Stimulated activated CD4-positive, alpha-beta T cell treated with anti-CD3 and anti-CD28 coated beads, Interleukin-4, amount 100 ng/mL, for 24 hours (primary cell): ENCODE data around the gene FGF14.

Source experiments
- DNase-seq: peaks from one replicate; pipeline ENCODE4 v3.0.0-alpha.2; 2020

Gene FGF14

DNA sequence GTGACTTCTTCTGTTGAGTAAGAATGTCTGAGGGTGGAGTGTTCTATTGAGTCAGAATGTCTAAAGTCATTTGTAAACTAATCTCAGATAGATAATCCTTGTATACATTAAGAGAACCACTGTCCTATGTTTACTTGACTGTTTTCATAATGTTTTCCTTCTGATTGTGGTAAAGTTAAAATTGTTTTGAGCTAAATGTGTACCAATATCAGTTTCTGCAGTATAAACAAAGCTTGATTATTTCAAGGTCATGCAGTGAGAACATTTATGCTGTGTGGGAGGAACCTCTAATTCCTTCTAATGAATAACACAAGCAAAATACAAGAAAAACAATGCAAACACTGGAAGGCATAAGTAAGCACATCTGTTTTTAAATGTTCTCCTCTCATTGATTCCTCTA lies 434.6 kb downstream of the FGF14 start:
- no peak for DNase-seq

DNA sequence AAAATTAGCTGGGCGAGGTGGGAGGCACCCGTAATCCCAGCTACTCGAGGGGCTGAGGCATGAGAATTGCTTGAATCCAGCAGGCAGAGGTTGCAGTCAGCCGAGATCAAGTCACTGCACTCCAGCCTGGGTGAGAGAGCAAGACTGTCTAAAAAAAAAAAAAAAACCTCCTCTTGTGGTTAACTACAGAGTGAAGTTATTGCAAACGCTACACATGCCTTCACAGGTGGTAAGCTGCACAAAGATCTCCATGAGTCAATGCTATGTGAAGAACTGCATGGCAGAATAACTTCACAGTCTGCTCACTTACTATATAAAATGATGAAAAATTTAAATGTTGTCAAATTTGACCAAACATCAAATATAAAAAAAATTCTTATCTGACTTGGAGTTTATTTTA lies 436.8 kb downstream of the FGF14 start:
- DNase-seq, result no peak

- DNase-seq, result no peak
These were observed 442.8 kb downstream of the FGF14 start for GRCh38 chr13:101959016-101959415.

GRCh38 chr13:101955764-101956163 lies 446.1 kb downstream of the FGF14 start:
- DNase-seq, result no peak

DNA sequence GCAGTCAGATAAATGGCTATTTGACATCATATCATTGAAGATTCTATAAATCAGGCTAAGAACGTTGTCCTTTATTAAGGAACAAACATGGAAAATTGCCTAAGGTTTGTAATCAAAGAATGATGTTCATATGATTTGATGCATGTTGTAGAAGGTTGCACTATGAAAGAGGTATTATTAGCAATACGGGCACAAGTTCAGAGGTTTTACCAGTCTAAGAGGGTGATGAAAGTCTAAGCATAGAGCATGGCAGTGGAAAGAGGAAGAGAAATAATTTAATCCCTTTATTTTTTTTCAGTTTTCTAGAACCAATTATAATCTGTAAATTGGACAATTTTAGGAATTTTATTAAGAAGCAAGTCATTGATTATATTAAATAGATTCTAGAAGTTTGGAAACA lies 450.7 kb downstream of the FGF14 start:
- no peak for DNase-seq

DNA sequence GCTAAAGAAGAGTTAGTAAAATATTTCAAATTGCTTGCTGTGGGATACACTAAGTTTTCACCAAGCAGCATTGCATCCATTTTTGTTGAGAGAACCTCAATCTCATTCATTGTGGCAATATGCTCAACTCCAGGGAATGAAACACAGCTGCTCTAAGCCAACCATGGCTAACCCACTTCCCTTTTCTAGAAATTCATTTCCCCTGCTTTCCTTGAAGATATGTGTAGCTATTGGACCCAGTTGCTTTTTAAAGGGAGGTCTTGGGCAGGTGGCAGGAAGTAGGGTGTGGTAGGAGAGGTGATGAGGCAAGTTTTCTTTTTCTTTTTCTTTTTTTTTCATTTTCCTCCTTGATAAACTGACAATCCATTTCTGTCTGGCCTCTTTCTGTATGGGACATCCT lies 452.2 kb downstream of the FGF14 start:
- DNase-seq, result no peak

DNA sequence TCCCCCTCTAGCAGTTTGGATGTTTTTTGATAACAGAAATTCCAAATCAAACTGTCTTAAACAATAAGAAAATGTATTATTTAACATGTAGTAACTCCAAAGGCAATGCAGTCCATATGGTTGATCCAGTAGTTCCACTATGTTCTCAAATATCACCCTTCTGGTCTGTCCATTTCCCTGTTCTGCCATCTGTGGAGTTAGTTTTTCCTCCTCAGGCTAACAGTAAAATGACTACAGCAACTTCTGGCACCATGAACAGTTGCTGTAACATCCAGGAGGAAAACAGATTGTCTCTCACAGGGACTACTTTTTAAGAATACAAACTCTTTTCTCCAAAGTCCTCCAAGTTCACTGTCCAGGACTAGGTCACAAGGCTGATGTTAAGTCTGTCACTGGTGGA lies 455.4 kb downstream of the FGF14 start:
- no peak for DNase-seq

GRCh38 chr13:101945435-101945834 lies 456.4 kb downstream of the FGF14 start:
- DNase-seq, result no peak

- DNase-seq, result no peak
These were observed 457.3 kb downstream of the FGF14 start for GRCh38 chr13:101944521-101944920.

DNA sequence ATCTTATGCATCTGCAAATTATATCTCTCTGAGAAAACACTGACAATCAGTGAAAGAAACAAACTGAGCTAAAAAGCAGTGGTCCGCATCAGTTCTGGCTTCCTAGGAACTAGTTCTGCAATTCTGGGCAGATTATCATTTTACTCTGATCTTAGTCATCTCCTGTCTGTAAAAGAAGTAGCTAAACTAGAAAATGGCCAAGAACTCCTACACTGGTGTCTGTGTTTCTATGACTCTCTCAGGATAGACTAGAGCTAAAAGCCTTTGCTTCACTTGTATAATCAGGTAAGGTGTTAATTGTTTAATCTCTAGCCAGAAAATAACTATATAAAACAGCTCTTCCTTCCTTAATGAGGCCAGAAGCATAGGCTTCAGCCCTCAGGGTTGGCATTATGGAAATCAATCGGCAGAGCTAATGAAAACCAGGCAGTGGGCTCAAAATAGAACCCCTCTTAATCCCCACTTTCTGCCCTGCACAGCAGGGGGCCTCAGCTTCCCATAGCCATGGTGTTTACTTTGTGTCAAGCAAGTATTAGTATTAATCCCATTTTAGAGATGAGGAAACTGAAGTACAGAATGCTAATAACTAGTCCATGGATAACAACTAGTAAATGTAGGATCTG lies 459.2 kb downstream of the FGF14 start:
- DNase-seq, result no peak

DNA sequence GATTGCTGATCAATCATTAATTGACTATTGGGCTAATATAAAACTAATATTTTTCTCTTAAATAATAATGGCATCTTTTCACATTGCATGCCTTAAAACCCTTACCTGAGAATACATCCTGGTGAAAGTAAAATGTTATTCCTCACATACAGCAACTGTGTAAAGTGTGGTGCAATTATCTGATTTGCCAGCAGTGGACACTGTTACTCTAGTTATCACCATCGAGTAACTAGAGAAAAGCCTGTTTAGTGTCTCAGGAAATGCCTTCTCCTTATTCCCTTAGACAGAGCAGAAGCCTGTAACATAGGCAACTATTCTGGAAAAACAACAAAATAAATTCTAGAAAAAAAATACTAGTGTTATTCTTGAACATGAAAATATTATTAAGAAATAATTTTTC lies 459.8 kb downstream of the FGF14 start:
- DNase-seq, result no peak

- DNase-seq, result no peak
These were observed 460.6 kb downstream of the FGF14 start for GRCh38 chr13:101941095-101941783.

GRCh38 chr13:101939370-101939769 lies 462.5 kb downstream of the FGF14 start:
- no peak for DNase-seq

- no peak for DNase-seq
These were observed 466.0 kb downstream of the FGF14 start for GRCh38 chr13:101935828-101936227.

GRCh38 chr13:101931186-101931585 lies 470.7 kb downstream of the FGF14 start:
- DNase-seq, result no peak

- DNase-seq, result no peak
These were observed 471.5 kb downstream of the FGF14 start for GRCh38 chr13:101930331-101930730.

DNA sequence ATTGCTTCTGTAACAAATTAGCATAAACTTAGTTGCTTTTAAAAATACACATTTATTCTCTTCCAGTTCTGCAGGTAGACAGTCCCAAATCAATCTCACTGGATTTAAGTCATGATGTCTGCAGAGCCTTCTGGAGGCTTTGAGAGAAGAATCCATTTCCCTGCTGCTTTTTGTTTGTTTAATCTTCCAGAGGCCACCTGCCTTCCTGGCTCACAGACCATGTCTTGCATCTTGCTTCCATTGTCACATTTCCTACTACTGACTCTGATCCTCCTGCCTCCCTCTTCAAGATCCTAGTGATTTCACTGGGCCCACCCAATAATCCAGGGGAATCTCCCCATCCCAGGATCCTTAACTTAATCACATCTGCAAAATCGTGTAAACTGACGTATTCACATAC lies 476.1 kb downstream of the FGF14 start:
- DNase-seq, result no peak

DNA sequence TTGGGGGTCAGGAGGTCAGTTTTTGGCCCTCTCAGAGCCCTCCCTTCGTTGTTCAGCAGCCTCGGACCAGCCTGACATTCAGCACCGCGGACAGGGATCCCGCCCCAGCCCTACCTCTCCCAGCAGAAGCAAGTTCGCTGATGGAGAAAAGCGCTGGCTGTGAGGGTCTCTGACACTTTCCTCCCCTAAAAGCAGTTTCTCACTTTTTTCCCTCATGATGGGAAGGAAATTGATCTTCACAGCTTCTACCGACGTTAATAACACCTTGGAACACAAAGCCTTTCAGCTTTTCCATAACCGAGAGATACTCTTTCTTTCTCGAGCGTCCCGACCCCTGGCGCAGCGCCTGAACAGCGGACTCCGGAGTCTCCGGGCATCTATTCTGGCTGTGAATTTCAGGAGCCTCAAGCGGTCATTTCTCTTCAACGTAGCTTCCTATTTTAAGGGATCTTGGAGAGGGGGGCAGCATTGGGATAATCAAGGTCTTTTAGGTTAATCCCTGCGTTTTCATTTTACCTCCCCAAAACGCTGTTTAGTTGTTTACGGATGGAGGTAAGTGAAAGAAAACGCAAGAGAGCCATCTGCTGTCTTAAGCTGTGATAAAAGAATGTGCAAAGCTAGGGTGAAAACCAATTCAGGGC lies 482.2 kb downstream of the FGF14 start:
- no peak for DNase-seq

GRCh38 chr13:101917833-101918661 lies 483.8 kb downstream of the FGF14 start:
- no peak for DNase-seq

GRCh38 chr13:101917475-101917810 lies 484.4 kb downstream of the FGF14 start:
- no peak for DNase-seq

GRCh38 chr13:101916775-101917474 lies 484.9 kb downstream of the FGF14 start:
- no peak for DNase-seq

GRCh38 chr13:101916108-101916774 lies 485.6 kb downstream of the FGF14 start:
- DNase-seq, result no peak

DNA sequence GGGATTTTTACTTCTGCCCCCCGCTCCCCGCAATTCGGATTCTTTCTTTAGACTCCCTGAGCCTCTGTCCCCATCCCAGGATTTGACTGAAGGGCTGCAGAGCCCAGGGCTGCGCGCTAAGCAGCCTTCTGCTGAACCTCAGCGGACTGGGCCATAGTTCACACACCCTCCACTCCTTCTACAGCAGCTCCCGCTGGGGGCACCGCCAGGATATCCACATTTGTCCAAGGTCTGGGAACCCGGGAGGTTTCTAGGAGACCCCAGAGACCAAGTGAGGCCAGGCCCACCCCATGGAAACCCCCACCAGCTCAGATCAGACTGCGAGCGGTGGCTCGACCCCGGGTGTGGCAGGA lies 486.1 kb downstream of the FGF14 start:
- no peak for DNase-seq
